Smooth muscle cell (in vitro differentiated cells): ENCODE results near the gene KIF26B. TPM values are rescaled to one million over a fixed set of nuclear protein-coding genes. Genes with fewer than 3 reads are reported as not detected.

Source experiments
- DNase-seq: peaks from one replicate; lab custom pipeline; 2025; ENCODE audit not compliant: unreplicated experiment; lab: John Stamatoyannopoulos, UW
- H2AFZ ChIP-seq: fragments of 200-600 bp; sonication (generic); 2 replicates; pipeline ENCODE4 v1.6.0; 2016; ENCODE audit warnings: antibody characterized with exemption, low read depth, mild to moderate bottlenecking
- H3F3A ChIP-seq: fragments of 200-600 bp; sonication (generic); 2 replicates; pipeline ENCODE4 v1.6.0; 2017; ENCODE audit warnings: antibody characterized with exemption, low read depth
- H3K27ac ChIP-seq: fragments of 200-600 bp; sonication (generic); 2 replicates; pipeline ENCODE4 v1.5.1; 2016; ENCODE audit warnings: low read depth, mild to moderate bottlenecking
- H3K27me3 ChIP-seq: fragments of 200-600 bp; sonication (generic); 2 replicates; pipeline ENCODE4 v1.6.1; 2016; ENCODE audit warnings: low read depth, mild to moderate bottlenecking
- H3K36me3 ChIP-seq: fragments of 200-600 bp; sonication (generic); 2 replicates; pipeline ENCODE4 v1.5.1; 2016; ENCODE audit warnings: low read depth
- H3K4me1 ChIP-seq: fragments of 200-600 bp; sonication (generic); 2 replicates; pipeline ENCODE4 v1.5.1; 2016; ENCODE audit warnings: low read depth
- H3K4me2 ChIP-seq: fragments of 200-600 bp; sonication (generic); 2 replicates; pipeline ENCODE4 v1.6.0; 2016; ENCODE audit warnings: mild to moderate bottlenecking
- H3K4me3 ChIP-seq: fragments of 200-600 bp; sonication (generic); 2 replicates; pipeline ENCODE4 v1.5.1; 2016; ENCODE audit warnings: mild to moderate bottlenecking
- H3K79me2 ChIP-seq: fragments of 200-600 bp; sonication (generic); 2 replicates; pipeline ENCODE4 v1.6.0; 2016; ENCODE audit warnings: low read depth, mild to moderate bottlenecking
- H3K9ac ChIP-seq: fragments of 200-600 bp; sonication (generic); 2 replicates; pipeline ENCODE4 v1.6.0; 2016; ENCODE audit warnings: low read depth
- H3K9me3 ChIP-seq: fragments of 200-600 bp; sonication (generic); replicated peaks from 2 replicates; pipeline ENCODE4 v1.5.1; 2016; ENCODE audit warnings: low read depth
- H4K20me1 ChIP-seq: fragments of 200-600 bp; sonication (generic); 2 replicates; pipeline ENCODE4 v1.6.0; 2016; ENCODE audit warnings: low read depth
- whole genome bisulfite sequencing: methylation state at CpG from one replicate; pipeline ENCODE4 v1.1.7; 2016; ENCODE audit warnings: low lambda C conversion rate; 5-methylcytosine and 5-hydroxymethylcytosine counted together
- polyA plus RNA-seq: library from polyadenylated mRNA; unstranded; fragments of >200 nt; fragmentation: Nextera tagmentation; extraction: Ambion mirVana; gene quantifications from 2 replicates; pipeline ENCODE4 v1.2.1, GENCODE V29; 2016
- total RNA-seq: library from RNA; depleted of rRNA; stranded (reverse); fragments of >200 nt; gene quantifications from 2 replicates; pipeline ENCODE4 v1.2.3, GENCODE V29; 2014
- TF ChIP-seq, protein P1 (sequence below): fragments of 200-600 bp; sonication (generic); IDR thresholded peaks from 2 replicates; pipeline ENCODE4 v1.5.1; 2017; ENCODE audit warnings: borderline replicate concordance, mild to moderate bottlenecking, antibody characterized with exemption; ENCODE audit not compliant: insufficient read depth, poor library complexity, severe bottlenecking

The KIF26B gene
- total and polyA plus RNA-seq, 2 experiments from 2014 or later: 24.9 to 43.3 TPM

- Histone ChIP-seq H3K9ac (no peak overlapping the region), H3K27ac (no peak overlapping the region), H4K20me1 (no peaks in the 10 kb centered on the region), H3K36me3 (no peaks in the 10 kb centered on the region), H3K79me2 (no peaks in the 10 kb centered on the region), H3F3A (peaks cover 10% of the 10 kb centered on the region), H3K27me3 (no peaks in the 10 kb centered on the region), H3K4me2 (no peak overlapping the region), H3K9me3 (no peaks in the 10 kb centered on the region), H3K4me1 (peaks cover 8% of the 10 kb centered on the region), H3K4me3 (no peak overlapping the region), H2AFZ (no peak overlapping the region)
- DNase-seq: no peak
- TF ChIP-seq, protein P1, sequence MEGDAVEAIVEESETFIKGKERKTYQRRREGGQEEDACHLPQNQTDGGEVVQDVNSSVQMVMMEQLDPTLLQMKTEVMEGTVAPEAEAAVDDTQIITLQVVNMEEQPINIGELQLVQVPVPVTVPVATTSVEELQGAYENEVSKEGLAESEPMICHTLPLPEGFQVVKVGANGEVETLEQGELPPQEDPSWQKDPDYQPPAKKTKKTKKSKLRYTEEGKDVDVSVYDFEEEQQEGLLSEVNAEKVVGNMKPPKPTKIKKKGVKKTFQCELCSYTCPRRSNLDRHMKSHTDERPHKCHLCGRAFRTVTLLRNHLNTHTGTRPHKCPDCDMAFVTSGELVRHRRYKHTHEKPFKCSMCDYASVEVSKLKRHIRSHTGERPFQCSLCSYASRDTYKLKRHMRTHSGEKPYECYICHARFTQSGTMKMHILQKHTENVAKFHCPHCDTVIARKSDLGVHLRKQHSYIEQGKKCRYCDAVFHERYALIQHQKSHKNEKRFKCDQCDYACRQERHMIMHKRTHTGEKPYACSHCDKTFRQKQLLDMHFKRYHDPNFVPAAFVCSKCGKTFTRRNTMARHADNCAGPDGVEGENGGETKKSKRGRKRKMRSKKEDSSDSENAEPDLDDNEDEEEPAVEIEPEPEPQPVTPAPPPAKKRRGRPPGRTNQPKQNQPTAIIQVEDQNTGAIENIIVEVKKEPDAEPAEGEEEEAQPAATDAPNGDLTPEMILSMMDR: no peak
- 94% methylated on average over 6 of the region's 6 CpGs for WGBS
Measured at GRCh38 chr1:245603311-245603865, 448.6 kb downstream of the KIF26B start.

GRCh38 chr1:245604979-245605378 is 450.2 kb downstream of the KIF26B start:
- no peak overlapping the region for H3K9ac ChIP-seq
- peak overlapping the region; percentile 41 for H3K27ac ChIP-seq
- no peak overlapping the region for H3K4me2 ChIP-seq
- no peaks in the 10 kb centered on the region for H3K9me3 ChIP-seq
- H3K4me3 ChIP-seq: no peak overlapping the region
- 87% methylated on average over 9 of the region's 9 CpGs for WGBS
- H3K27me3 ChIP-seq: no peaks in the 10 kb centered on the region
- no peaks in the 10 kb centered on the region for H3K4me1 ChIP-seq
- H3K36me3 ChIP-seq: no peaks in the 10 kb centered on the region
- DNase-seq: no peak
- peaks cover 10% of the 10 kb centered on the region for H3F3A ChIP-seq
- TF ChIP-seq, protein P1: no peak
- H3K79me2 ChIP-seq: no peaks in the 10 kb centered on the region
- H2AFZ ChIP-seq: no peak overlapping the region
- no peaks in the 10 kb centered on the region for H4K20me1 ChIP-seq

DNA sequence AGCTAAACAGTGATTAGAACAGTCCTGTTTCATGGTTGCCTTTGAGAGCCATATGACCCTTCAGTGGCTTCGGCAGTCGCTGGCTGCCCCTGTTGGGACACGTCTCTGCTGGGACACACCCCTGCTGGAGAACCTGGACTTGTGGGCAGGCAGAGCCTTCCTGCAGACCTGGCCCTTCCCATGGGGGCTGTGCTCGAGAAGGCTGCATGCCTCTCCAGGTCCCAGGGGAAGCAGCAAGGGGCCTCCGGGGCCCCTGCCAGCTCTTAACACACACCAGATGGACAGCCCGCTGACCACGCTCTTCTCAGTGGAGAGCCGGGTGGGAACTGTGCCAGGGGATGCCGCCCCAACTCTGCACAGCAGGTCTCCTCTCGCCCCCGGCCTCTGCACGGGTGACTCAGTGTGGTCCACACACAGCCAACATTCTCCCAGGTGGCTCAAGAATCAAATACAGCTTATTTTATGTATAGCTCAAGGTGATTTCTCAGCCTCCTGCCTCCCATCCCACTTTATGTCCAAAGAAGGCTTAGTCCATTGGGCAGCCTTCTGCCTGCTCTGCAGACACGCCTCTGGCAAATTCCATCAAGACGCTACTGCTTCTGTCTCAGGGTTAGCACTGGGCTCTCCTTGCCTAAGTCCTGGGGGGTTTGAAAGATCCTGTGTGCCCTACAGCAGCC is 450.8 kb downstream of the KIF26B start:
- Histone ChIP-seq H3K9ac (no peak overlapping the region), H3K36me3 (no peaks in the 10 kb centered on the region), H3K4me2 (peak overlapping the region; percentile 40), H2AFZ (no peak overlapping the region), H3K79me2 (no peaks in the 10 kb centered on the region), H3K4me1 (no peaks in the 10 kb centered on the region), H4K20me1 (no peaks in the 10 kb centered on the region), H3K27ac (peak overlapping the region; percentile 41), H3K9me3 (no peaks in the 10 kb centered on the region), H3K27me3 (no peaks in the 10 kb centered on the region), H3K4me3 (no peak overlapping the region), H3F3A (peaks cover 6% of the 10 kb centered on the region)
- DNase-seq: no peak
- TF ChIP-seq, protein P1: no peak
- WGBS: 42% methylated on average over 14 of the region's 14 CpGs
